H1 (cell line): Measurements from ENCODE around the gene ANKRD12. TPM values are rescaled to one million over a fixed set of nuclear protein-coding genes. Genes with fewer than 3 reads are reported as not detected.

Source experiments
- POLR2AphosphoS5 ChIP-seq: IDR thresholded peaks from 2 replicates; pipeline ENCODE4 v1.6.1; 2011; ENCODE audit warnings: low read depth, low read length
- polyA plus RNA-seq, 7 experiments: library from polyadenylated mRNA; depleted of rRNA in 3 of 7; stranded (reverse) in 5 of 7; unstranded in 2 of 7; fragments of >200 nt in 5 of 7; fragments of 200-250 nt in 2 of 7; gene quantifications; 1 replicate in 5 of 7; 2 replicates in 1 of 7; 4 replicates in 1 of 7; pipeline versions ENCODE4 v1.2.1 to v1.2.3, GENCODE V29; 2011 to 2013; ENCODE audit warnings: missing spikeins in 2 of 7, mixed read lengths in 2 of 7
- total RNA-seq: library from RNA; stranded (reverse); fragmentation: NEBNext Ultra II Directional; extraction: Animal tissue kit (Norgen Biotek cat#: 25700); gene quantifications from 2 replicates; pipeline ENCODE4 v1.2.1, GENCODE V29; 2021

The ANKRD12 gene
- total and polyA plus RNA-seq, 2 of the 8 experiments (the other 6 are each of a cell fraction or from before 2014, with no cell fraction given): 2.6 to 37.9 TPM

- TF ChIP-seq POLR2AphosphoS5: no peak
Observed at GRCh38 chr18:9244376-9244775, 107.8 kb downstream of the ANKRD12 start (continued).
